K562 (cell line): ENCODE results near the gene PTPRF. TPM values are rescaled to one million over a fixed set of nuclear protein-coding genes. Genes with fewer than 3 reads are reported as not detected.

Experiments used
- ATAC-seq: fragments of 200-7000 bp; cut with Tn5 transposase; 3 replicates; pipeline ENCODE4 v1.9.1; 2020; ENCODE audit warnings: moderate library complexity
- BruUV-seq: library from RNA; stranded (reverse); fragments of 400-500 nt; replicated peaks from 2 replicates; lab custom pipeline; 2021; lab: Mats Ljungman, UMichigan
- CTCF ChIA-PET: fragments of 300-600 bp; formaldehyde crosslinking; extraction: SDS; loops from one replicate; lab custom pipeline; 2021; ENCODE audit warnings: low intra/inter-chr PET ratio; lab: Yijun Ruan, JAX
- POLR2A ChIA-PET: fragments of 300-600, 350-650 bp; sonication (Branson Sonifier 250); formaldehyde crosslinking; extraction: SDS; loops from one replicate; lab custom pipeline; 2021; ENCODE audit warnings: antibody characterized with exemption, inconsistent platforms; lab: Yijun Ruan, JAX
- DNase-seq, 4 experiments: peaks; one replicate each; pipeline versions ENCODE4 v3.0.0 to v3.0.0-alpha.2; 2011 to 2018; ENCODE audit warnings: low spot score in 3 of 4, mixed read lengths in 3 of 4; ENCODE audit errors: extremely low read depth in 1 of 4
- FAIRE-seq: peaks from 2 replicates; lab custom pipeline; 2011; peaks lifted over from hg19 to GRCh38; lab: Jason Lieb, UNC
- H2AFZ ChIP-seq: 2 replicates; pipeline ENCODE4 v1.6.0; 2011; ENCODE audit warnings: low read depth, low read length, control low read depth, inconsistent platforms
- H3K27ac ChIP-seq: fragments of 200-600 bp; 3 replicates; pipeline ENCODE4 v1.8.0; 2011; ENCODE audit warnings: low read depth, mild to moderate bottlenecking, control low read depth, inconsistent platforms, low read length, moderate library complexity, mixed read lengths; ENCODE audit errors: extremely low read depth
- H3K27me3 ChIP-seq, 2 experiments: fragments of 300-600 bp in 1 of 2; 2 replicates in 1 of 2; 3 replicates in 1 of 2; pipeline versions ENCODE4 v1.6.0 to v1.8.0; 2011; ENCODE audit warnings: inconsistent platforms in 2 of 2, low read length in 2 of 2, mild to moderate bottlenecking in 1 of 2, mixed read lengths in 1 of 2, moderate library complexity in 1 of 2; ENCODE audit not compliant: control insufficient read depth in 2 of 2, insufficient read depth in 2 of 2
- H3K36me3 ChIP-seq: fragments of 300-600 bp; 3 replicates; pipeline ENCODE4 v1.8.0; 2011; ENCODE audit warnings: mild to moderate bottlenecking, low read length, inconsistent platforms; ENCODE audit not compliant: control insufficient read depth, insufficient read depth
- H3K4me1 ChIP-seq, 2 experiments: fragments of 200-600 bp in 1 of 2; replicated peaks in 1 of 2; 2 replicates in 1 of 2; 3 replicates in 1 of 2; pipeline versions ENCODE4 v1.5.1 to v1.8.0; 2011; ENCODE audit warnings: inconsistent platforms in 2 of 2, low read length in 2 of 2, mild to moderate bottlenecking in 1 of 2, mixed read lengths in 1 of 2, moderate library complexity in 1 of 2; ENCODE audit not compliant: control insufficient read depth in 2 of 2, insufficient read depth in 2 of 2
- H3K4me2 ChIP-seq: 2 replicates; pipeline ENCODE4 v1.6.1; 2011; ENCODE audit warnings: low read length, control low read depth, inconsistent platforms, mixed read lengths; ENCODE audit not compliant: insufficient read depth
- H3K4me3 ChIP-seq: fragments of 200-600 bp; sonication (generic), shearing (Covaris generic); 2 replicates; pipeline ENCODE4 v1.5.1; 2016; ENCODE audit warnings: control low read depth, inconsistent platforms
- H3K79me2 ChIP-seq: fragments of 200-600 bp; 3 replicates; pipeline ENCODE4 v1.8.0; 2011; ENCODE audit warnings: low read length, inconsistent platforms; ENCODE audit not compliant: control insufficient read depth, insufficient read depth
- H3K9ac ChIP-seq, 2 experiments: 2 replicates each; pipeline versions ENCODE4 v1.6.0 to v1.6.1; 2011; ENCODE audit warnings: low read depth in 2 of 2, low read length in 2 of 2, control low read depth in 1 of 2, inconsistent platforms in 1 of 2, mild to moderate bottlenecking in 1 of 2, mixed read lengths in 1 of 2; ENCODE audit not compliant: insufficient read depth in 1 of 2
- H3K9me1 ChIP-seq: one replicate; pipeline ENCODE4 v1.6.0; 2011; ENCODE audit warnings: inconsistent platforms, mild to moderate bottlenecking, low read length, moderate library complexity; ENCODE audit not compliant: control insufficient read depth, insufficient read depth
- H3K9me3 ChIP-seq: replicated peaks from 2 replicates; pipeline ENCODE4 v1.5.1; 2011; ENCODE audit warnings: low read depth, low read length, inconsistent platforms; ENCODE audit not compliant: control insufficient read depth, insufficient read depth
- H4K20me1 ChIP-seq: replicated peaks from 2 replicates; pipeline ENCODE4 v1.6.1; 2011; ENCODE audit warnings: low read length, inconsistent platforms, mixed read lengths; ENCODE audit not compliant: control insufficient read depth, insufficient read depth
- BCOR ChIP-seq: fragments of 450-650 bp; IDR thresholded peaks from 2 replicates; pipeline ENCODE4 v1.6.1; 2016
- FOXA1 ChIP-seq: fragments of 450-650 bp; IDR thresholded peaks from 2 replicates; pipeline ENCODE4 v1.6.1; 2016; ENCODE audit warnings: mild to moderate bottlenecking, borderline replicate concordance
- KLF16 ChIP-seq: IDR thresholded peaks from 2 replicates; pipeline ENCODE4 v1.6.1; 2016; ENCODE audit warnings: antibody characterized with exemption
- KLF6 ChIP-seq: fragments of 250-450 bp; sonication (Bioruptor Pico); IDR thresholded peaks from 2 replicates; pipeline ENCODE4 v1.4.0; 2020; ENCODE audit warnings: mild to moderate bottlenecking, moderate library complexity, borderline replicate concordance
- L3MBTL2 ChIP-seq: fragments of 450-650 bp; IDR thresholded peaks from 2 replicates; pipeline ENCODE4 v1.6.1; 2016; ENCODE audit warnings: mild to moderate bottlenecking, moderate library complexity
- LARP7 ChIP-seq: fragments of 450-650 bp; IDR thresholded peaks from 2 replicates; pipeline ENCODE4 v1.6.1; 2016
- NR2F6 ChIP-seq: fragments of 450-650 bp; formaldehyde crosslinking; IDR thresholded peaks from 2 replicates; pipeline ENCODE4 v1.4.0; 2020; ENCODE audit warnings: mild to moderate bottlenecking
- PYGO2 ChIP-seq: fragments of 450-650 bp; IDR thresholded peaks from 2 replicates; pipeline ENCODE4 v1.6.1; 2016; ENCODE audit warnings: mild to moderate bottlenecking, missing genetic modification characterization, moderate library complexity, missing compliant biosample characterization
- SIX5 ChIP-seq, 2 experiments: IDR thresholded peaks; 2 replicates each; pipeline ENCODE4 v1.6.1; 2011; ENCODE audit warnings: low read length in 2 of 2, borderline replicate concordance in 1 of 2, low read depth in 1 of 2, mild to moderate bottlenecking in 1 of 2, moderate library complexity in 1 of 2; ENCODE audit not compliant: insufficient read depth in 1 of 2
- TARDBP ChIP-seq: fragments of 450-650 bp; IDR thresholded peaks from 2 replicates; pipeline ENCODE4 v1.6.1; 2016
- THRAP3 ChIP-seq: fragments of 450-650 bp; IDR thresholded peaks from 2 replicates; pipeline ENCODE4 v1.6.1; 2016; ENCODE audit warnings: mild to moderate bottlenecking, inconsistent platforms, borderline replicate concordance
- TRIM25 ChIP-seq: fragments of 450-650 bp; IDR thresholded peaks from 2 replicates; pipeline ENCODE4 v1.7.0; 2016; ENCODE audit warnings: borderline replicate concordance
- ZNF24 ChIP-seq: fragments of 450-650 bp; IDR thresholded peaks from 2 replicates; pipeline ENCODE4 v1.6.1; 2016
- ZNF274 ChIP-seq: IDR thresholded peaks from 2 replicates; pipeline ENCODE4 v1.6.1; 2011; ENCODE audit warnings: low read depth, mild to moderate bottlenecking, low read length, moderate library complexity, borderline replicate concordance
- WGBS: fragments of 100-300 bp; shearing (Covaris generic); methylation state at CpG from one replicate; pipeline ENCODE4 v1.1.6; 2016; ENCODE audit warnings: low coverage, mixed read lengths; ENCODE audit not compliant: insufficient coverage; ENCODE audit errors: missing lambda C conversion rate; 5-methylcytosine and 5-hydroxymethylcytosine counted together
- in situ Hi-C: fragments of 300-500 bp; cut with MboI; formaldehyde crosslinking; loops from 4 replicates; pipeline ENCODE4 v1.15.0; 2018; ENCODE audit warnings: inconsistent platforms, mixed read lengths
- intact Hi-C: fragments of 100-400 bp; cut with micrococcal nuclease; formaldehyde crosslinking; loops from 2 replicates; pipeline ENCODE4 v1.14.2; 2022
- polyA plus RNA-seq, 8 experiments: library from polyadenylated mRNA; depleted of rRNA in 4 of 8; stranded (reverse) in 5 of 8; unstranded in 3 of 8; fragments of >200 nt; fragmentation: Nextera tagmentation in 2 of 8; fragmentation: Illumina TruSeq in 1 of 8; extraction: Ambion mirVana in 2 of 8; extraction: Trizol in 1 of 8; gene quantifications; 2 replicates each; pipeline versions ENCODE4 v1.2.1 to v1.2.3, GENCODE V29; 2011 to 2014; ENCODE audit warnings: inconsistent platforms in 1 of 8, missing spikeins in 1 of 8
- total RNA-seq, 7 experiments: library from RNA; depleted of rRNA in 6 of 7; stranded (reverse); fragments of >200 nt in 6 of 7; fragmentation: Illumina TruSeq in 2 of 7; extraction: Trizol in 2 of 7; gene quantifications; 2 replicates each; pipeline versions ENCODE4 v1.2.1 to v1.2.3, GENCODE V29; 2011 to 2021; ENCODE audit warnings: low replicate concordance in 1 of 7
- TF ChIP-seq, protein P1 (sequence below): fragments of 150-350 bp; conservative IDR thresholded peaks from 2 replicates; pipeline ENCODE4 v1.6.1; 2014; ENCODE audit warnings: low read length
- TF ChIP-seq, protein P2 (sequence below), 2 experiments: IDR thresholded peaks; 2 replicates each; pipeline ENCODE4 v1.6.1; 2012; ENCODE audit warnings: improper control_type of control experiment in 2 of 2, low read depth in 2 of 2, low read length in 2 of 2, borderline replicate concordance in 1 of 2

PTPRF gene
- total and polyA plus RNA-seq, 9 of the 15 experiments (the other 6 are each of a cell fraction or from before 2014, with no cell fraction given): 0.13 to 4.3 (median 1.1) TPM

GRCh38 chr1:43541141-43541540 lies 10.5 kb downstream of the PTPRF start (continued):
- TF ChIP-seq, protein P1, sequence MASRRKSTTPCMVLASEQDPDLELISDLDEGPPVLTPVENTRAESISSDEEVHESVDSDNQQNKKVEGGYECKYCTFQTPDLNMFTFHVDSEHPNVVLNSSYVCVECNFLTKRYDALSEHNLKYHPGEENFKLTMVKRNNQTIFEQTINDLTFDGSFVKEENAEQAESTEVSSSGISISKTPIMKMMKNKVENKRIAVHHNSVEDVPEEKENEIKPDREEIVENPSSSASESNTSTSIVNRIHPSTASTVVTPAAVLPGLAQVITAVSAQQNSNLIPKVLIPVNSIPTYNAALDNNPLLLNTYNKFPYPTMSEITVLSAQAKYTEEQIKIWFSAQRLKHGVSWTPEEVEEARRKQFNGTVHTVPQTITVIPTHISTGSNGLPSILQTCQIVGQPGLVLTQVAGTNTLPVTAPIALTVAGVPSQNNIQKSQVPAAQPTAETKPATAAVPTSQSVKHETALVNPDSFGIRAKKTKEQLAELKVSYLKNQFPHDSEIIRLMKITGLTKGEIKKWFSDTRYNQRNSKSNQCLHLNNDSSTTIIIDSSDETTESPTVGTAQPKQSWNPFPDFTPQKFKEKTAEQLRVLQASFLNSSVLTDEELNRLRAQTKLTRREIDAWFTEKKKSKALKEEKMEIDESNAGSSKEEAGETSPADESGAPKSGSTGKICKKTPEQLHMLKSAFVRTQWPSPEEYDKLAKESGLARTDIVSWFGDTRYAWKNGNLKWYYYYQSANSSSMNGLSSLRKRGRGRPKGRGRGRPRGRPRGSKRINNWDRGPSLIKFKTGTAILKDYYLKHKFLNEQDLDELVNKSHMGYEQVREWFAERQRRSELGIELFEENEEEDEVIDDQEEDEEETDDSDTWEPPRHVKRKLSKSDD: no peak
- no peak for TF ChIP-seq THRAP3
- no peak for TF ChIP-seq NR2F6
- TF ChIP-seq BCOR: no peak
- no peak for TF ChIP-seq TARDBP
- no peak for TF ChIP-seq LARP7
- no peak for TF ChIP-seq FOXA1
- no peak for TF ChIP-seq L3MBTL2
- no peak for TF ChIP-seq KLF6
- no peak for TF ChIP-seq ZNF24

- H3K4me1 ChIP-seq: peaks cover 0 to 17% of the 10 kb centered on the region in 2 experiments; a peak in 3 of 5 replicates
- peaks cover 14% of the 10 kb centered on the region for H4K20me1 ChIP-seq
- no peaks in the 10 kb centered on the region for H3K9me3 ChIP-seq
- ChIA-PET POLR2A (interaction anchor here (0.6 to 1.6 kb wide), 4 partner anchors 8 to 108 kb away, joined by 3 to 4 read pairs (median 3); partner anchors contain the start of gene KDM4A), CTCF (no interaction called here)
- H3K36me3 ChIP-seq: no peaks in the 10 kb centered on the region
- FAIRE-seq (no peak), DNase-seq (no peak), ATAC-seq (no peak)
- H3K9ac ChIP-seq: 0 out of 4 replicates have a peak overlapping the region, but pooled peaks of 1 of the 2 experiments have one; percentile 21
- in situ Hi-C loops: no loop called here
- 20% methylated on average over 14 of the region's 14 CpGs for WGBS
- intact Hi-C loops: no loop called here
- H3K4me2 ChIP-seq: no peak overlapping the region
- BruUV-seq: no TSS peak
- H3K79me2 ChIP-seq: no peaks in the 10 kb centered on the region
- no peak for TF ChIP-seq TRIM25
- TF ChIP-seq, protein P2, sequence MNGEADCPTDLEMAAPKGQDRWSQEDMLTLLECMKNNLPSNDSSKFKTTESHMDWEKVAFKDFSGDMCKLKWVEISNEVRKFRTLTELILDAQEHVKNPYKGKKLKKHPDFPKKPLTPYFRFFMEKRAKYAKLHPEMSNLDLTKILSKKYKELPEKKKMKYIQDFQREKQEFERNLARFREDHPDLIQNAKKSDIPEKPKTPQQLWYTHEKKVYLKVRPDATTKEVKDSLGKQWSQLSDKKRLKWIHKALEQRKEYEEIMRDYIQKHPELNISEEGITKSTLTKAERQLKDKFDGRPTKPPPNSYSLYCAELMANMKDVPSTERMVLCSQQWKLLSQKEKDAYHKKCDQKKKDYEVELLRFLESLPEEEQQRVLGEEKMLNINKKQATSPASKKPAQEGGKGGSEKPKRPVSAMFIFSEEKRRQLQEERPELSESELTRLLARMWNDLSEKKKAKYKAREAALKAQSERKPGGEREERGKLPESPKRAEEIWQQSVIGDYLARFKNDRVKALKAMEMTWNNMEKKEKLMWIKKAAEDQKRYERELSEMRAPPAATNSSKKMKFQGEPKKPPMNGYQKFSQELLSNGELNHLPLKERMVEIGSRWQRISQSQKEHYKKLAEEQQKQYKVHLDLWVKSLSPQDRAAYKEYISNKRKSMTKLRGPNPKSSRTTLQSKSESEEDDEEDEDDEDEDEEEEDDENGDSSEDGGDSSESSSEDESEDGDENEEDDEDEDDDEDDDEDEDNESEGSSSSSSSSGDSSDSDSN (IDR thresholded peaks at IDR 0.05; ENCODE audit: borderline replicate concordance in 1 of 2, low read depth in 2 of 2, low read length in 2 of 2): no peak
- TF ChIP-seq SIX5 (IDR thresholded peaks at IDR 0.05; ENCODE audit: borderline replicate concordance in 1 of 2, insufficient read depth in 1 of 2, low read depth in 1 of 2, low read length in 2 of 2): no peak
- TF ChIP-seq KLF16: no peak
- TF ChIP-seq ZNF274: no peak
- no peak for TF ChIP-seq PYGO2 (tag)
- H2AFZ ChIP-seq: no peak overlapping the region
- H3K27me3 ChIP-seq: peaks cover 13 to 94% of the 10 kb centered on the region in 2 experiments
- H3K4me3 ChIP-seq: no peak overlapping the region
- no peak overlapping the region for H3K27ac ChIP-seq
- peaks cover 12% of the 10 kb centered on the region for H3K9me1 ChIP-seq
Measured at GRCh38 chr1:43541721-43542401, 11.2 kb downstream of the PTPRF start.
